ENCODE measurements around the gene DNASE1L3. TPM values are rescaled to one million over a fixed set of nuclear protein-coding genes. Genes with fewer than 3 reads are reported as not detected.

Gene DNASE1L3
- total RNA-seq: not detected in 2 replicates

DNA sequence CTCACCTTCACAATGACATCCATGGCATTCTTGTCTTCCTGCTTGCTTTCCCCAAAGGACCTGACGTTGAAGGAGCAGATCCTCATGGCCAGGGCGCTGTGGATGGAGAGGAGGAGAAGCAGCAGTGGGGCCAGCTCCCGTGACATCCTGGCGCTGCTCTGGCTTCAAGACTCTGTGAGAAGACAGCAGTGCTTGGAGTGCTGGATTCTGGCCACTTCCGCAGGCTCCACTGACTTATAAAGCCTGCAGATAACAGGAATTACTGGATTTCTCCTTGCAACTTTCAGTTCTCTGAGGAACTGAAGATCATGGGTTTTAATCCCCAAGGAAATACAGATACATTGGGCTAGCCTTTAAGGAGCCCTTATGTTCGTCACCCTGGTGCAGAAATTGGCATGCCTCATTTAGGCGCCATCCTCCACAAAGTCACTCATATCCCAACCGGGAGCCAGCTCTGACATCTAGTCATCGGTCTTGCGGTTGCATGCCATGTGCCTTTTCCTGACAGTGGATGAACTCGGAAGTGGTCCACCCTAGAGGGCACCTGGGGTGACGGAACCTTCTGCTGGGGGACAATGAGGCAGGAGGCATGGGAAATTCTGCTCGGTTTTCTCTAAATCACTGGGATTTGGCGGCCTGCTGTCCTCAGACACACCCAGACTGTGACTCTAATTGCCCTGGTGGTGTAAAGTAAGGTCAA lies at the start of gene DNASE1L3:
TSS of gene DNASE1L3 (minus strand) at position 212 of the 700 bp plus-strand sequence. CDS start at position 146, 66 bp downstream.

GRCh38 chr3:58237238-58237940 lies 26.6 kb upstream of the DNASE1L3 start, which contains the start of gene ABHD6:
Gene ABHD6 (plus strand): TSS chr3:58237792. CDS start chr3:58256587, 18,795 bp downstream.

Other genes starting within 250 kb of the DNASE1L3 start
- 189 and 195 TPM in 2 replicates for gene FLNB, start 202.6 kb downstream of the DNASE1L3 start, total RNA-seq
- 8.0 and 8.6 TPM in 2 replicates for gene ABHD6, start 26.8 kb upstream of the DNASE1L3 start, total RNA-seq
- gene RPP14, start 95.3 kb upstream of the DNASE1L3 start, total RNA-seq: 9.8 and 12.2 TPM in 2 replicates
- 3.9 and 6.3 TPM in 2 replicates for gene HTD2, start 95.5 kb upstream of the DNASE1L3 start, total RNA-seq
- 62.8 and 67.9 TPM in 2 replicates for gene PXK, start 121.9 kb upstream of the DNASE1L3 start, total RNA-seq
- 104 and 118 TPM in 2 replicates for gene PDHB, start 222.9 kb upstream of the DNASE1L3 start, total RNA-seq